IPS-18c (cell line): ENCODE measurements around the gene DYRK1A.

ENCODE experiments used
- H3K4me3 ChIP-seq: 2 replicates; pipeline ENCODE4 v1.7.0; 2013; ENCODE audit warnings: low read depth, mild to moderate bottlenecking, low read length, moderate library complexity; ENCODE audit not compliant: insufficient read depth
- H3K9me3 ChIP-seq: one replicate; pipeline ENCODE4 v1.6.1; 2013; ENCODE audit warnings: mild to moderate bottlenecking, low read length, moderate library complexity; ENCODE audit not compliant: control insufficient read depth, insufficient read depth

DYRK1A gene

GRCh38 chr21:37555672-37556261 is 189.2 kb downstream of the DYRK1A start:
- H3K9me3 ChIP-seq, result no peaks in the 10 kb centered on the region
- no peak overlapping the region for H3K4me3 ChIP-seq

GRCh38 chr21:37557261-37557950 is 190.8 kb downstream of the DYRK1A start:
- H3K4me3 ChIP-seq, result no peak overlapping the region
- H3K9me3 ChIP-seq, result no peaks in the 10 kb centered on the region

GRCh38 chr21:37558676-37559211 is 192.2 kb downstream of the DYRK1A start:
- Histone ChIP-seq H3K4me3 (no peak overlapping the region), H3K9me3 (no peaks in the 10 kb centered on the region)

GRCh38 chr21:37560385-37560784 is 193.8 kb downstream of the DYRK1A start:
- no peak overlapping the region for H3K4me3 ChIP-seq
- no peaks in the 10 kb centered on the region for H3K9me3 ChIP-seq

- no peaks in the 10 kb centered on the region for H3K9me3 ChIP-seq
- H3K4me3 ChIP-seq, result no peak overlapping the region
Observed at GRCh38 chr21:37561506-37561905, 194.9 kb downstream of the DYRK1A start.

- H3K9me3 ChIP-seq, result no peaks in the 10 kb centered on the region
- H3K4me3 ChIP-seq, result no peak overlapping the region
Observed at GRCh38 chr21:37561941-37562919, 195.7 kb downstream of the DYRK1A start.

GRCh38 chr21:37562920-37563640 is 196.5 kb downstream of the DYRK1A start:
- no peaks in the 10 kb centered on the region for H3K9me3 ChIP-seq
- peak overlapping the region; percentile 61 for H3K4me3 ChIP-seq

- H3K9me3 ChIP-seq, result no peaks in the 10 kb centered on the region
- H3K4me3 ChIP-seq, result peak overlapping the region; percentile 61
Observed at GRCh38 chr21:37563641-37564340, 197.2 kb downstream of the DYRK1A start.

- Histone ChIP-seq H3K9me3 (no peaks in the 10 kb centered on the region), H3K4me3 (peak overlapping the region; percentile 61)
Observed at GRCh38 chr21:37564341-37564923, 197.9 kb downstream of the DYRK1A start.

- H3K9me3 ChIP-seq, result no peaks in the 10 kb centered on the region
- no peak overlapping the region for H3K4me3 ChIP-seq
Observed at GRCh38 chr21:37564924-37565529, 198.5 kb downstream of the DYRK1A start.

- Histone ChIP-seq H3K9me3 (no peaks in the 10 kb centered on the region), H3K4me3 (no peak overlapping the region)
Observed at GRCh38 chr21:37565530-37566223, 199.1 kb downstream of the DYRK1A start.

GRCh38 chr21:37566790-37567615 is 200.4 kb downstream of the DYRK1A start:
- Histone ChIP-seq H3K9me3 (no peaks in the 10 kb centered on the region), H3K4me3 (no peak overlapping the region)

GRCh38 chr21:37568415-37568814 is 201.8 kb downstream of the DYRK1A start:
- Histone ChIP-seq H3K9me3 (no peaks in the 10 kb centered on the region), H3K4me3 (no peak overlapping the region)

GRCh38 chr21:37568916-37569315 is 202.3 kb downstream of the DYRK1A start:
- no peak overlapping the region for H3K4me3 ChIP-seq
- no peaks in the 10 kb centered on the region for H3K9me3 ChIP-seq

GRCh38 chr21:37571442-37571841 is 204.9 kb downstream of the DYRK1A start:
- H3K4me3 ChIP-seq, result no peak overlapping the region
- no peaks in the 10 kb centered on the region for H3K9me3 ChIP-seq
